Tongue (tissue), 2 donors: ENCODE measurements around the gene PCDHGA6. TPM values are rescaled to one million over a fixed set of nuclear protein-coding genes. Genes with fewer than 3 reads are reported as not detected.
A peak's percentile ranks its signal among the peaks of the same experiment; 100 is the strongest.
"Not testable (repeated sequence)": the region's sequence is repeated elsewhere in the genome, so short reads cannot be mapped to it uniquely, and the experiment has no call there.

Experiments used
- DNase-seq: peaks from one replicate; pipeline ENCODE4 v3.0.0-alpha.2; 2015
- total RNA-seq: library from RNA; depleted of rRNA; stranded (reverse); fragments of >200 nt; gene quantifications from one replicate; pipeline ENCODE4 v1.2.3, GENCODE V29; 2014

PCDHGA6 gene
- 4.8 TPM for total RNA-seq

GRCh38 chr5:141373673-141374317, at the start of gene PCDHGA6:
PCDHGA6 (plus strand) TSS chr5:141373891; CDS start chr5:141374084, 193 bp downstream.
- peak; percentile 6 for DNase-seq

DNA sequence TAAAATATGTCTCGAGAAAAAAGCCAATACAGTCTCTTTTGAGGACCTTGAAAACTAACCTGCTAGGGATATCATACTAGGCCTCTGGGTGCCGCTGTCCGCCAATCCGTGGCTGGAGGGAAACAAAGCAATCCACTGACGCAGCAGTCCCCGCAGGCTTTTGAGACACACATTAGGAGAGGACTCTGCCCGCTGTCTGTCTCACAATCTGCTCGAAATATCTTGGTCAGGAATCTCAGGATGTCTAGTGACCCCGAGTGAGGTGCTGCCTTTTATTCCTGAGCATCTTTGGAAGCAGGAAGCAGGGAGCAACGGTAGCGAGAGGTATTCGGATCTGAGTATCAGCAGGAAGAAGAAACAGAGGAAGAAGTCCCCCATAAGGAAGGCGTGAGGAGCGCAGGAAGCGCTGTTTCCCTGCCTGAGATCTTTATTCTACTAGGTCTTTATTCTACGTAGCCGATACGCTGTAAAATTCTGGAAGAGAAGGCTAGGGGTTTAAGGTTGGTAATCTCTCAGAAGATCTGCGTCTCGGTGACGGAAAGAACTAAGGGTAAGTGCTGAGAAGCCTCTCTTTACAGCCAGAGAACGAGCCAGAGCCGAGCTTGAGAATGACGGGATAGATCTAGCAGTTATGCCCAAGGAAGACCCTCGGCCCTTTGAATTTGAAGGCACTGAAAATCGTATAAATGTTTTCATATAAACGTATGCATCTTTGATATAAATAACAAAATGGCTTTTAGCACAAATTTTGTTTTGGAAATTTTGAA, 47.4 kb upstream of the PCDHGA6 start:
- peak; percentile 55 for DNase-seq

DNA sequence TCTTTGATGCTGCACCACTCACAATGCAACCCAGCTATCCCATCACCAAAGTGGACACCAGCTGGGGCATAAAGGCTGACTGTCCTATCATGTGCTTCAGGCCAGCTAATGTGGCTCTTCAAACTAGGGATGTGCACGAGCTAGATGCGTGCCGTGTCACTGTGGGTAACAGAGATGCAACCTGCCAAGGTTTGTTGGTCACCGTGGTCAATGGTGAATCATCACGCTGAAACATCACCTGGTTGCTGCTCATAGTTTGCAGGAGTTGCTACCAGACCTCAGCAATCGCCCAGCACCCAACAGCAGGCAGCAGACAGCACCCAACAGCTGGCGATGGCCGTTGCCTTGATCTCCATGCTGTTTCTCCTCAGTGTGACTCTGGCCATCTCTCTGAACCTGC, 45.5 kb upstream of the PCDHGA6 start:
- no peak for DNase-seq

DNA sequence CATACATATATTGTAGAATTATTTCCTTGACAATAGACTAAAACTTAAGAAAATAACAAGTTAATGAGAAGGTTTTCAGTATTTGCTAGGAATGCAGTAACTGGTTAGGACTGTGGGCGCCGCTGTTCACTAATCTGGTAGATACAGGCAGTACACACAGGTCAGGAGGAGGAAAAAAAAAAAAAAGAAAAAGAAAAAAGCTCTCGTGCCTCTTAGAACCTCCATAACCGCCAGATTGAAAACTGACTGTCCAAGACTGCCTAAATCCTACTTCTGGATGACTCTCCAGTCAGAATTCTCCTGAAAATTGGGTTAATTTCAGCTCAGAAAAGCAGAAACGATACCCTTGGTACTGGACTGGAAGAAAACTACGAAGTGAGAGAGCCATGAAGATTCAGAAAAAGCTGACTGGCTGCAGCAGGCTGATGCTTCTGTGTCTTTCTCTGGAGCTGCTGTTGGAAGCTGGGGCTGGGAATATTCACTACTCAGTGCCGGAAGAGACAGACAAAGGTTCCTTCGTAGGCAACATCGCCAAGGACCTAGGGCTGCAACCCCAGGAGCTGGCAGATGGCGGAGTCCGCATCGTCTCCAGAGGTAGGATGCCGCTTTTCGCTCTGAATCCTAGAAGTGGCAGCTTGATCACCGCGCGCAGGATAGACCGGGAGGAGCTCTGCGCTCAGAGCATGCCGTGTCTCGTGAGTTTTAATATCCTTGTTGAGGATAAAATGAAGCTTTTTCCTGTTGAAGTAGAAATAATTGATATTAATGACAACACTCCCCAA, 43.2 kb upstream of the PCDHGA6 start, which contains the start of gene PCDHGA1:
TSS of gene PCDHGA1 (plus strand) at position 216 of the 782 bp plus-strand sequence.
- DNase-seq: no peak

- not testable (repeated sequence) for DNase-seq
These were observed 41.1 kb upstream of the PCDHGA6 start for GRCh38 chr5:141332571-141332970.

DNA sequence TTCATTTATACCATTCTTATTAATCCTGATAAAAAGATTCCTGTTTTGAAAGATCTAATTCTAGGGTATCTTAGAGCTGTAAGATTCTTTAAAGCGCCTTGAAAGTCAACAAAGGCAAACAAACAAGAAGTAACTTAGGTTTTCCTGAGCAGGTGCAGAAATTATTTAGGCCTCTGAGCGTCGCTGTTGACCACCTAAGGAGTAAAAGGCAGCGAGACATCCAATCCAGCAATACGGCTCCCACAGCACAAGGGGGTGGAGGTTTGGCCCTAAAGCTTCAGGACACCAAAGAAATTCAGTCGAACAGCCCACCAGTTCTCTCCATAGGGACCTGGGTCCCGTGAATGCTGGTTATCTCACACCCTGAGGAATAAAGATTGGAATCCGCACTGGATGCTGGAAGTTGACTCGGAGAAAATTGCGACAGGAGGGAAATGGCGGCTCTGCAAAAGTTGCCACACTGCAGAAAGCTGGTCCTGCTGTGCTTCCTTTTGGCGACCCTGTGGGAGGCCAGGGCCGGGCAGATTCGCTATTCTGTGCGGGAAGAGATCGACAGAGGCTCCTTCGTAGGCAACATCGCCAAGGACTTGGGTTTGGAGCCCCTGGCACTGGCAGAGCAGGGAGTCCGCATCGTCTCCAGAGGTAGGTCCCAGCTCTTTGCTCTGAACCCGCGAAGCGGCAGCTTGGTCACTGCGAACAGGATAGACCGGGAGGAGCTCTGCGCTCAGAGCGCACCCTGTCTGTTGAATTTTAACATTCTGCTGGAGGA, 35.0 kb upstream of the PCDHGA6 start, which contains the start of gene PCDHGA2:
TSS of gene PCDHGA2 (plus strand) at position 223 of the 769 bp plus-strand sequence.
- DNase-seq: peak; percentile 59

DNA sequence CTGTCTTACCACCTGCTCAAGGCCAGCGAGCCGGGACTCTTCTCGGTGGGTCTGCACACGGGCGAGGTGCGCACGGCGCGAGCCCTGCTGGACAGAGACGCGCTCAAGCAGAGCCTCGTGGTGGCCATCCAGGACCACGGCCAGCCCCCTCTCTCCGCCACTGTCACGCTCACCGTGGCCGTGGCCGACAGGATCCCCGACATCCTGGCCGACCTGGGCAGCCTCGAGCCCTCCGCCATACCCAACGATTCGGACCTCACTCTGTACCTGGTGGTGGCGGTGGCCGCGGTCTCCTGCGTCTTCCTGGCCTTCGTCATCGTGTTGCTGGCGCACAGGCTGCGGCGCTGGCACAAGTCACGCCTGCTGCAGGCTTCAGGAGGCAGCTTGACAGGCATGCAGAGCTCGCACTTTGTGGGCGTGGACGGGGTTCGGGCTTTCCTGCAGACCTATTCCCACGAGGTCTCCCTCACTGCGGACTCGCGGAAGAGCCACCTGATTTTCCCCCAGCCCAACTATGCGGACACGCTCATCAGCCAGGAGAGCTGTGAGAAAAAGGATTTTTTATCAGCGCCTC, 32.8 kb upstream of the PCDHGA6 start:
- DNase-seq: not testable (repeated sequence)

- no peak for DNase-seq
These were observed 30.9 kb upstream of the PCDHGA6 start for GRCh38 chr5:141342773-141343172.

GRCh38 chr5:141343242-141343952, 30.3 kb upstream of the PCDHGA6 start, which contains the start of gene PCDHGA3:
PCDHGA3 (plus strand) TSS chr5:141343829; CDS start chr5:141344034, 205 bp downstream.
- DNase-seq: peak; percentile 20

GRCh38 chr5:141343953-141344463, 29.7 kb upstream of the PCDHGA6 start:
- no peak for DNase-seq

GRCh38 chr5:141345327-141345726, 28.4 kb upstream of the PCDHGA6 start:
- no peak for DNase-seq

DNA sequence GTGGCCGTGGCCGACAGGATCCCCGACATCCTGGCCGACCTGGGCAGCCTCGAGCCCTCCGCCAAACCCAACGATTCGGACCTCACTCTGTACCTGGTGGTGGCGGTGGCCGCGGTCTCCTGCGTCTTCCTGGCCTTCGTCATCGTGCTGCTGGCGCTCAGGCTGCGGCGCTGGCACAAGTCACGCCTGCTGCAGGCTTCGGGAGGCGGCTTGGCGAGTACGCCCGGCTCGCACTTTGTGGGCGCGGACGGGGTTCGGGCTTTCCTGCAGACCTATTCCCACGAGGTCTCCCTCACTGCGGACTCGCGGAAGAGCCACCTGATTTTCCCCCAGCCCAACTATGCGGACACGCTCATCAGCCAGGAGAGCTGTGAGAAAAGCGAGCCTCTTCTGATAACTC, 27.7 kb upstream of the PCDHGA6 start:
- DNase-seq: not testable (repeated sequence)

GRCh38 chr5:141349917-141350619, 23.6 kb upstream of the PCDHGA6 start, which contains the start of gene PCDHGB1:
PCDHGB1 (plus strand) TSS chr5:141350099; CDS start chr5:141350261, 162 bp downstream.
- peak; percentile 21 for DNase-seq

DNA sequence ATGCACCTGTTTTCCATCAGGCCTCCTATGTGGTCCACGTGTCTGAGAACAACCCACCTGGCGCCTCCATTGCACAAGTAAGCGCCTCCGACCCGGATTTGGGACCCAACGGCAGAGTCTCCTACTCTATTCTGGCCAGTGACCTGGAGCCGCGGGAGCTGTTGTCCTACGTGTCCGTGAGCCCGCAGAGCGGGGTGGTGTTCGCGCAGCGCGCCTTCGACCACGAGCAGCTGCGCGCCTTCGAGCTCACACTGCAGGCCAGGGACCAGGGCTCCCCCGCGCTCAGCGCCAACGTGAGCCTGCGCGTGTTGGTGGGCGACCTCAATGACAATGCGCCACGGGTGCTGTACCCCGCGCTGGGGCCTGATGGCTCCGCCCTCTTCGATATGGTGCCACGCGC, 22.1 kb upstream of the PCDHGA6 start:
- DNase-seq: no peak

GRCh38 chr5:141354900-141355469, 18.7 kb upstream of the PCDHGA6 start, which contains the start of gene PCDHGA4:
PCDHGA4 (plus strand) TSS chr5:141355021; CDS start chr5:141355108, 87 bp downstream.
- peak; percentile 3 for DNase-seq

GRCh38 chr5:141355641-141356040, 18.1 kb upstream of the PCDHGA6 start:
- DNase-seq: no peak

GRCh38 chr5:141356133-141356532, 17.6 kb upstream of the PCDHGA6 start:
- no peak for DNase-seq

DNA sequence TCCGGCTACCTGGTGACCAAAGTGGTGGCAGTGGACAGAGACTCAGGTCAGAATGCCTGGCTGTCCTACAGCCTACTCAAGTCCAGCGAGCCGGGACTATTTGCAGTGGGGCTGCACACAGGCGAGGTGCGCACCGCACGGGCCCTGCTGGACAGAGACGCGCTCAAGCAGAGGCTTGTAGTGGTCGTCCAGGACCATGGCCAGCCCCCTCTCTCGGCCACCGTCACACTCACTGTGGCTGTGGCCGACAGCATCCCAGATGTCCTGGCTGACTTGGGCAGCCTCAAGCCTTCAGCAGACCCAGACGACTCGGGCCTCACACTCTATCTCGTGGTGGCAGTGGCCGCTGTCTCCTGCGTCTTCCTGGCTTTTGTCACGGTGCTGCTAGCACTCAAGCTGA, 16.7 kb upstream of the PCDHGA6 start:
- no peak for DNase-seq

DNA sequence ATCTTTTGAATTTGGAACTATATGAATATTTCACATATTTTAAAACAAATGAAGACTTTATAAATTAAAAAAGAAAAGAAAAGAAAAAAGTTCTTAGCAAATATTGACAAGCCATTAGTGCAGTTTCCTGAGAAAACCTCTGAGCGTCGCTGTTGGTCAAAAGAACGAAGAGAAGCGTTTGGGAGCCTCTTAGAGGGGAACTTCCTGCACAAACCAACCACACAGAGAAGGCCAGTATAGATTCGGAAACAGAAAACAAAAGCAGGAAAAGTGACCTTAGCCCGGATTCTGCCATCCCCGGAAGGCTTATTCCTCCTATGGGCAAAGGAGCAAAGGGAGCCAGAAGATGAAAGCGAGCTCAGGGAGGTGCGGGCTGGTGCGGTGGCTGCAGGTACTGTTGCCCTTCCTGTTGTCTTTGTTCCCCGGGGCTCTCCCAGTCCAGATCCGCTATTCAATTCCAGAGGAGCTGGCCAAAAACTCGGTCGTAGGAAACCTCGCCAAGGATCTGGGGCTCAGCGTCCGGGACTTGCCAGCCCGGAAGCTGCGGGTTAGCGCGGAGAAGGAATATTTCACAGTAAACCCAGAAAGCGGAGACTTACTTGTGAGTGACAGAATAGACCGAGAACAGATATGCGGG, 13.8 kb upstream of the PCDHGA6 start, which contains the start of gene PCDHGB2:
TSS of gene PCDHGB2 (plus strand) at position 205 of the 637 bp plus-strand sequence. CDS start at position 347, 142 bp downstream.
- DNase-seq: peak; percentile 19
